HepG2 (cell line): ENCODE data around the gene ZNF121.
"Not testable (repeated sequence)": the region's sequence is repeated elsewhere in the genome, so short reads cannot be mapped to it uniquely, and the experiment has no call there.

Source experiments
- FOSL1 ChIP-seq: sonication (generic); formaldehyde crosslinking; IDR thresholded peaks from 2 replicates; pipeline ENCODE4 v1.9.0; 2021; ENCODE audit warnings: missing genetic modification reagents, borderline replicate concordance
- FOXK1 ChIP-seq: sonication (generic); formaldehyde crosslinking; IDR thresholded peaks from 2 replicates; pipeline ENCODE4 v1.4.0; 2020; ENCODE audit warnings: low read depth, missing genetic modification reagents, borderline replicate concordance
- GTF2F1 ChIP-seq: fragments of 150-350 bp; IDR thresholded peaks from 2 replicates; pipeline ENCODE4 v1.6.1; 2014; ENCODE audit warnings: low read length

- not testable (repeated sequence) for TF ChIP-seq FOSL1 (CRISPR knock-in tag); FOXK1 (CRISPR knock-in tag); GTF2F1
Observed at GRCh38 chr19:9541281-9541680, 43.0 kb downstream of the ZNF121 start.
